D341Med (cell line): ENCODE results near the gene RIT2.
"Not testable (repeated sequence)": the region's sequence is repeated elsewhere in the genome, so short reads cannot be mapped to it uniquely, and the experiment has no call there.

Source experiments
- DNase-seq: peaks from one replicate; pipeline ENCODE4 v3.0.0; 2012; ENCODE audit warnings: low spot score

Gene RIT2

DNA sequence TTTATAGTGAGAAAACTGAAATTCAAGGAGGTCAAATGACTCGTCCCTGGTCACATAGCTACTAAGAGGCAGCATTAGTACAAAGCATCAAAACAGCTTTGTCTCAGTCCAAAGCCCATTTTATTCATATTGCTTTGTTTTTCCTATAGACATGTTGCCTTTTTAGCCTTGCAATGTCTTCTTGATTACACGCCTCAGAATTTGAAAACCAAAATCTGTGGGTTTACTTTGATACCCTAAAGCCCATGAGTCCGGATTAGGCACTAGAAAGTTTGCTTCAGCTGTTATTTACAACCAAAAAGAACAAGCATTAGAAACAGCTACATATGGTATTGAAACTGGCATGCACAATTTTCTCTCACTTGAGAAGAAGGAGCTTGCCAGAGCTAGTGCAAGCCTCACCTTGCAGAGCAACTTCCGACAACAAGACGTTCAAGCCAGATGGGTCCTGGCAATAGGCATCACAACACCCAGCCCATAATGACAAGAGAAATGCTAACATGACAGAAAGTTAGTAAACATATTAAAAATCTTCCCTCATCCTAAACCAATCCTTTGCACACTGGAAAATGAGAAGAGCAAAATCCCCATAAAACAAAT lies 276.8 kb downstream of the RIT2 start:
- DNase-seq = no peak

DNA sequence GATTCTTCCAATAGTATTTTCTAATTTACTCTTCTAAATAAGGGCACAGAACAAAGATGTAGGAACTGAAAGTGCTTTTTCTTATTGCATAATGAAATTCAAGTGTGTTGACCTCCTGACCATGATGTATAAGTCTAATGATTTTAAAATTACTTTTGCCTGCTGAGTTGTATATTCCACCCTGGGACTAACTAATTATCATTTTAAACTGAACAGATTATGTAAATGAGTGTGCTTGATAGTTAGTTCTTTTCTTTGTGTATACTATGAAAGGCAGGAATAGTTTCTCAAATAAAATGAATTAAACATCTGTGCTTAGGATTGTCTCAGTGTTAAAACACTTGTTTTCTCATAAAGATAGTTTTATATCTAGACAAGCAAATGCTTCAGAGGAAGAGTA lies 284.5 kb downstream of the RIT2 start:
- no peak for DNase-seq

DNA sequence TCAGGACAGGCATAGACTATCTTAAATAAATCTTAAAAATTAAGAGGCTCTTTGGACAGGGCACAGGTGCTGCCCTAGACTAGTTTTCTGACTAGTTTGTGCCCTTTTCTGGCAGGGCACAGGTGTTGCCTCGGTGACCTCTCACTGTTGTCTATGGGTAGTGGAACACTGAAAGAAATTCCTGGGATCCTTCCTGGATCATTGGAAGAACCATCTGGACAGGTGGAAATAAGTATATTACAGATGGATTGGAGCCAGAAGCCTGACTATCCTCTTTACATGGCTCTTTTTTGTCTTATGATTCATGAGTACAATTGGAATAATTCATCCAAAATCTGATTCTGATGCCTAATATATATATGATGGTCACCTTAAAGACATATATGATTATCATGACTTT lies 286.6 kb downstream of the RIT2 start:
- no peak for DNase-seq

DNA sequence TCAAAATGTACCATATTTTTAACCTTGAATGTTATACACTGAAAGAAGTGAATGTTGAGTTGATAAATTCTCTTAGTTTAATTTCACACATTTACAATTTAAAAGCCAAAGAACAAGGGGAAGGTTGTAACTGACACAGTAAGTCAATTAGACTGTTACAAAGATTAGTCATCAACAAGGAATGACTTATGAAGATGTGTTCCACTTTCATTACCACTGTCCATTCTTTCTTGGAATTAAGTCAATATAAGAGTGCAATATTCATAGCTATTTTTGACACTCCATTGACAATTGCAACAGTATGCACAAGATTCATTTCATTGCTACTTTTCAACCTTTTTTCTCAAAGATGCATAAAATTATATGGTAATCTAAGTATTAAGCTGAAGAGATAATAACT lies 291.3 kb downstream of the RIT2 start:
- no peak for DNase-seq

DNA sequence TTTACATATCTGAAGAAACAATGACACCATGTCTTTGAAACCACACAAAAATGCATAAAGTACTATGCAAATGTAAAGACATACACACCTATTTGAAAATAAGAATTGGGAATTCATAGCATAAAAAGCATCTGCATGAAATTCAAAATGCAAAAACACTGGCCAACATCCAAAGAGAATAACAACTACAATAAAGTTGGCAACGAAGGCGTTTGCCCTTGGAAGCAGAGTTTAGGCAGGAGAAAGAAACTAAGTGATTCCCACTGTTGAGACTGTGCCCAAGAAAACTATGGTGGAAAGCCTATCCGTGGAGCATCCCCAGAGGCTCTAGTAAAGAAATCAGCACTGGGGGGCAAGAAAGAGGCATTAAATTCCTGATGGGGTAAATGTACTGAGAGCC lies 292.8 kb downstream of the RIT2 start:
- no peak for DNase-seq

DNA sequence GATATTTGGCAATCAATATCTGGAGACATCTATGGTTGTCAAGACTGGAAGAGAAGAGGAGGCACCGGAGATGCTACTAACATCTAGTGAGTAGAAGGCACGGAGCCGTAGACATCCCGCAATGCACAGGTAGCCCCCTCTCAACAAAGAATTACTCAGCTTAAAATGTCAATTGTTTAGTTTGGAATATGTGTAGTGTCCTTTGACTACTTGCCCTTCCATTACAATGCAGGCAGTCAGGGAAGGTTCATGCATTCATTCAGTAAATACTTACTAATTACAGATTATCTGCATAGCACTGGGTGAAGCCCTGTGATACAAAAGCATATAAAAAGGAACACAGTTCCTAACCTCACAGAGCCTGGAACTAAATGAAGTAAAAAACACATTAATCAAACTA lies 294.0 kb downstream of the RIT2 start:
- no peak for DNase-seq

DNA sequence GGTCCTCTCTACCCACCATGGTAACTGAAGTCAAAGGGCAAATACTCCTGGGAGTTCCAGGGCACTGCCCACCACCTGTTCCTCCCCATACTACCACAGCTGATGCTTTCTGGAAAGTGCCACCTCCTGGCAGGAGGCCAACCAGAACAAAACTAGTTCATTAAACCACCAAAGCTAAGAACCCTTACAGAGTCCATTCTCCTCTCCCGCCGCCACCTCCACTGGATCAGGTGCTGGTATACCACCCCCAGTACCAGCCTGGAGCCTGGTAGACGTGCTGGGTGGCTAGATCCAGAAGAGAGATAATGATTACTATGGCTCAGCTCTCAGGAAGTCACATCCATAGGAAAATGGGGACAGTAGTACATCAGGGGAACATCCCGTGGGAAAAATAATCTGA lies 300.9 kb downstream of the RIT2 start:
- no peak for DNase-seq

DNA sequence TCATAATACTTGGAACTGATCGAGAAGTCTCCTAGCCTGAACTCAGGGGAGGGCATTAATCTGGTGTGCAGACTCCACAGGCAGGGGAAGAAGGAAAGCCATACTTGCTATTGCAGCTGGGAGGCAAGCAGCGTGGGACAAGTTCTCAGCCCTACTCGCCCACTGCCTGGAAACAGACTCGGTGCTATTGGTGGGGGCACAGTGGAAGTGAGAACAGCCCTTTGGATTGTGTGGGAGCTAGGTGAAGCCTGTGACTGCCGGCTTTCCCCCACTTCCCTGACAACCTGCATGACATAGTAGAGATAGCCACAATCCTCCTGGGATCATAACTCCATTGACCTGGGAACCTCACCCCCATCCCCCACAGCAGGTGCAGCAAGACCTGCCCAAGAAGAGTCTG lies 301.3 kb downstream of the RIT2 start:
- DNase-seq = no peak

DNA sequence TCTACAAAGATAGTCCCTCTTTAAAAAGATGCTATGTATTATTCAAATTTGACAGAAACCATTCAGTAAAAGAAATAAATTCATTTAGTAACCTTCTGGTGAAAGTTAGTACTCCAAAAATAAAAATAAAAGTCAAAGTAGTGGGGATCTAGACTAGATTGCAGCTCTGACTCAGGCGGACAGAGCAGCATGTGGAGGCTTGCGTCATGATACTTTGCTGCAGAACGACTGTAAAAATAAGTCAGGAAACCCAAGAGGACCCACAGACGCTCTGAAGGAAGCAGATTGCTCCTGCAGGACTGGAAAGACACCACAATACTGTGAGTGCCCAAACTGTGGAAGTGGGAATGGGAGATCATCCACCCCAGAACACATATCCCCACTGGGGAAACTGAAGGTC lies 301.9 kb downstream of the RIT2 start:
- DNase-seq = no peak

DNA sequence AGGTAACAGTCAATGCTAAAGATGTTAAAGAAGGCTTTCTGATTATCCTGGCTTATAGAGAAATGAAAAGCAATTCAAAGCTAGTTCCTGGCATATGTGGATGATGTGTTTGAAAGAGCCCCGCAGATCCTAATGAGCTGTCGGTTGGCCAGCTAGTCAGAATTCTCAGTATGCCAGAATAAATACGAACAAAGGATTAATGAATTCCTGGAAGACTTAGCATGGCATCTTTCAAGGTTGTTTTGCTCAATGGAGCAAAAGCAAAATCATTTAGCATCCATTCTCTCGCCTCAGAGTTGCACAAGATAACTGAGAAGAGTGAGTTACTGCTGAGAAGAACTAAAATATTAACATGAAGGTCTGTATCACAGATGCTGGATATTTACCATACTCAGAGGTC lies 307.6 kb downstream of the RIT2 start:
- DNase-seq = no peak

DNA sequence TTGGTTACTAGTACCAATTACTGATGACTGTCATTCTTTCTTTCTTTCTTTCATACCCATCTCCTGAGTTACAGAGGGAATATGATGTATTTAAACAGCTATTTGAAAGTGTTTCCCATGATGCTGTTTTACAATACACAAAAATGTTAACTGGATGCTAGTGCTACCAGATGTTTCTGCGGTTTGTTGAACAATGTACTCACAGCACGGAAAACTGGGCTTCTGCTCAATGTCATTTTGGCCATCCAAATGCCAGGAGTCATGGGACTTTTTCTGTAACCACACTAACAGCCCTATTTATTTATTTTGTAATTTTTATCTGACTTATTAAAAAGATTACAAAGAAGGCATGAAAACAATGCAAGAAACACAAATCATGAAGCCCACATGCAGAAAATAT lies 313.8 kb downstream of the RIT2 start:
- DNase-seq = no peak

DNA sequence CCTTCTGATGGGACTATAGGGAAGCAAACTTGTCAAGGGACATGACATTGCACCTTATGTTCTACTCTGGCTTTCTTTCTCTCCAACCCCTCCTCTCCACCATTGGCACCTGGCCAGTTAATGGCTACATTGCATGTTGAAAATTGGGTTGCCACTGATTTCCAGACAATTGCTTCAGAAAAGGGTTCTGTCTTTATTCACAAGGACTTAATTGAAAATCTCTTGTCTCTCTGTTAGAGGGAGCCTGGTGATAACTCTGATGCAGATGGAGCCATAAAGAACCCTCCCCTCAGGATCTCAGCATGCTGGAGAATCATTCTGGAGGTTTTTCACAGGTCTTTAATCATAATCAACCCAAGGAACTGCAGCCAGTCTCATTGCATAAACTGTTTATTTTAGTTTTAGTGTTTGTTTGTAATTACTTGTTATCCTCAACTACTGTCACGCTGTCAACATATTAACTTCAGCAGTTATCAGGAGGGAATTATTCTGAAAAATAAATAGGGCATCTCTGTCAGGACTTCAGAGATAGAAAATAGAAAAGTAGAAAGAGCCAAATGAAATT lies 316.8 kb downstream of the RIT2 start:
- no peak for DNase-seq

DNA sequence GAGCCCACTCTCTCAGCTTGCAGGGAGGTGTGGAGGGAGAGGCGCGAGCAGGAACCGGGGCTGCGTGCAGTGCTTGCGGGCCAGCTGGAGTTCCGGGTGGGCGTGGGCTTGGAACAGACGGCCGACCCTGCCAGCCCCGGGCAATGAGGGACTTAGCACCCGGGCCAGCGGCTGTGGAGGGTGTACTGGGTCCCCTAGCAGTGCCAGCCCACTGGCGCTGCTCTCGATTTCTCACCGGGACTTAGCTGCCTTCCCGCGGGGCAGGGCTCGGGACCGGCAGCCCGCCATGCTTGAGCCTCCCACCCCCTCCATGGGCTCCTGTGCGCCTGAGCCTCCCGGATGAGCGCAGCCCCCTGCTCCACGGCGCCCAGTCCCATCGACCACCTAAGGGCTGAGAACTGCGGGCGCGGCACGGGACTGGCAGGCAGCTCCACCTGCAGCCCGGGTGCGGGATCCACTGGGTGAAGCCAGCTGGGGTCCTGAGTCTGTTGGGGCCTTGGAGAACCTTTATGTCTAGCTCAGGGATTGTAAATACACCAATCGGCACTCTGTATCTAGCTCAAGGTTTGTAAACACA lies 320.2 kb downstream of the RIT2 start:
- DNase-seq = not testable (repeated sequence)

DNA sequence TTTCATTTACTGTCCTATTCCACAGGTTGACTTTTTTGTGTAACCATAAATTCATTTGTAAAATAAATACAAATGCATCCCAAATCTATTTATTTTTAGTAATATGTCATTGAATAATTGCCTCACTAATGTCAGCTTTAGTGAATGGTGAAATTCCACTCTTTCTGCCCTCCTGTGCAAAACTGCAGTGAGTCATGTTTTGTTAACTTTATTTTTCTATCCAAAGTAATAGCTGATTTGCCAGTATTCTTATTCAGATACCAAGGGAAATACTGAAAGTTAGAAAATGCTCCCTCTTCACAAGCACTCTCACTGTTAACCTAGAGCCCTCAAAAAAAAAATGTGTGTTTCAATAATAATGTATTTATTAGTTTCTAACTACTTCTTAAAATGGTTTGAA lies 322.8 kb downstream of the RIT2 start:
- DNase-seq = no peak

DNA sequence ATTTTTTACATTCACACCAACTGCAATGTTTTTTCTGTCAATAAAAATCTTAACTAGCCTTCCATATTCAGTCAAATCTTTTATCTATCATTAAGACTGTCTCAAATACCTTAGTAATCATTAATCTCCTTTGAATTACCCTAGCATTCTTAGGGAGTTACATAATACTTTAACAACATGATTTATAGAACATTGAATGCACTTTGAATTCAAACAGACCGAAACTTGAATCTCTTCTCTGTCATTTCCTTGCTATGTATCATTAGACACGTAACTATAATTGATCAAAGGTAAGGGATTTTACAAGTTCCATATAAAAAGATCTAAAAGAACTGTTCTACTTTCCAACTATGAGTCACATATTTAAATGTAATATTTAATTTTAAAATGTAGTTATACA lies 330.9 kb downstream of the RIT2 start:
- no peak for DNase-seq

DNA sequence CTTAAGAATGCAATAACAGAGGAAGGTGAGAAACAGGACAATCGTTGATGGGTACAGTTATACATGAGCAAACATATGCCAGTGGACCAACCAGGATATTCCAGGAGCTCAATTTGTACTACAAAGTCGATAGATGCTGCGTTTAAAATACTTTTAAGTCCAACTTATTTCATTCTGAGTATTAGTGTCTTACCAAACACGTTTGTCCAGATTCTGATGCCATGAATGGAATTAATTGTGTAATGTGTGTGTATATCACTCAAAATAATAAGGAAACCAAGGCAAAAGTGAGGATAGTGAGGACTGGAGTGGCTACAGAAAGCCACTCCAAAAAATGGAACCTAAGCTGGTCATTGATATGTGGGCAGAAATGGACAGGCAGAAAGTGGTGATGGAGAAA lies 332.6 kb downstream of the RIT2 start:
- no peak for DNase-seq

DNA sequence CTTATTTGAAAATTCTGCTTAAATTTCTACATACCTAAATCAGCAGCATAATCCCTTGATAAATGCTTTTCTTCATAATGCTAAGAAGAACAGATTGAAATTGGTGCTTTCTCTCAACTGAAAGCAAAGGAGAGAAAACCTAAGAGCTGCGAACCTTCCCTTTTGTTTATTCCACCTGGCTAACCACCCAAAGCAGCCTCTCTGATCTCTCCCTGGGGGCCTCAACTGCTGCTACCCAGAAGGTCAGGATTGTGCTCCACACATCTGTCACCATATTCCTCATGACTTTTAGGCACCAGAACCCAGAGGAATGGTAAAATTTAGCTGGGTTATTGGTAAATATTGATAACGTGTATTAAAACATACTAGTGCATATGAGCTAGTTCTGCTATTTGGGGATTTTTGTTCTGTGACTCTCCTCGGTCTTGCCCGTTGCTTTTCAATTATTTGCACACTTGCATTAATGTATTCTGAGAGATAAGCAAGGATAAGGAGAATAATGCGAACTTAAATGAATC lies 334.1 kb downstream of the RIT2 start:
- peak; percentile 80 for DNase-seq

DNA sequence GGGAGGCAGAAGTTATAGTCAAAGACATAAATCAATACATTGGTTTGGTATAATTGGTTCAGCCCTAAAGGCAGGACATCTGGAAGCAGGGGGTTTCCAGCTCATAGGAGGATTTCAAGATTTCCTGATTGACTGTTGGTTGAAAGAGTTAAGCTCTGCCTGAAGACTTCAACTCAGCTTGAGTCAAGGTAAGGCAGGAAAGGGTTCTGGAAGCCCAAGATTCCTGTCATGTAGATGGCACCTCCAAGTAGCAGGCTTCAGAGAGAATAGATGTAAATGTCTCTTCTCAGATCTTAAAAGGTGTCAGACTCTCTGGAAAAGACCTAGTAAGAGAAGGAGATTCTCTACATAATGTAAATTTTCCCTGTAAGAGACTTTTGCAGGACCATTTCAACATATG lies 335.3 kb downstream of the RIT2 start:
- DNase-seq = no peak

DNA sequence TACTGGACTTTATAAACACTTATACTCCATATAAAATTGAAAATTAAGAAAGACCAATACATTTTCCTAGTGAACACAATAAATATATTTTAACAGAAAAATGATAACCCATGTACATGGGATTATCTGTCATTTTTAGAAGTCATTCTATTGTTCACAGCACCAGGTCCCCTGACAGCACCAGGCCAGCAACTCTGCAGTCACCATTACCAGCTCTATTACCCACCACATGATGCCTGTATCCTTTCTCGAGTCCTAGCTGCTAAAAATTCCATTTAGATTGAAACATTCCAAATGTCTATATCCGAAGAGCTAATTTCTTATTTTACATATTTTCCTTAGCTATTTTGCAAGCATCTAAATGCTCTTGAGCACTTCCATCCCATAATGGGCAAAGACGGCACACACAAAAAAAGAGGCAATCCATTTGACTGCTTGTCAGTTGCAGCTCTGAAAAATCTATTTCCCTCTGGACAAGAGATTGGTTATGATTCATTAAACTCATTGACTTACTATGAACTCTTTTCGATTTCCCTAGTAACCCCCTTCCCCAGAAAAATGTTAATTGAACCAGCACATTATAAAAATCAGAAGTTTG lies 336.9 kb downstream of the RIT2 start:
- no peak for DNase-seq

DNA sequence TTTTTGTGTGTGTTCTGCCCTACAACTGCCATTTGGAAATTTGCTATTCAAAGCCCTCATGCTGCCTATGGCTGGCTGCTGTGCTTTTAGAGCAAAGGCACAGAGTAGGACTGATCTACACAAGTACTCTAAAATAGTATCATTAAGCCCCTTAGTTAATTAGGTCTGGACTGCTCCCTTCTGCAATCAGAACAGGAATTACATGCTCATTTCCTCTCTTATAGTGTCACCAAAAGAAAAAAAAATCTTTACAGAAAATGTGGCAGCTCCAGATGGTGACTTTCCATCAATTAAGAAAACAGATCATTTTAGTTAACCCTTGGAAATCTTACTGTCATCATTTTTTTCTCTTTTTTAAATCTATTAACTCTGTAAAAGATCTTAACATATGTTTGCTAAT lies 337.5 kb downstream of the RIT2 start:
- no peak for DNase-seq

DNA sequence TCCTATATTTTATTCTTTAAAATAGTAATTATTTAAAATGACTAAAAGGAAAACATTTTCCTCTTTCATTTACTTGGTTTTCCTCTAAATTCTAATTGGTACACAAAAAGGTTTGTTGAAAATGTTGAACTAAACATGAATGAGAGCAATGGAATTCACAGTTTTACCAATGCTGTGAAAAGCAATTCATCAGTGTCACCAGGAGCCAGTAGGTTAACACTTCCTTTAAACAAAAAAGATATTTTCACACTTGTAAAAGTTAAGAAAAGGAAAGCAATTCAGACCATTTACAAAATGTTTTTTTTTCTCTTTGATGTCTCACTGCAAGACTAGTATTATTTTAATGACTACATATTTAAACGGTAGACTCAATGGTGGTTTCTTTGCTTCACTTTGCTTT lies 341.6 kb downstream of the RIT2 start:
- no peak for DNase-seq

DNA sequence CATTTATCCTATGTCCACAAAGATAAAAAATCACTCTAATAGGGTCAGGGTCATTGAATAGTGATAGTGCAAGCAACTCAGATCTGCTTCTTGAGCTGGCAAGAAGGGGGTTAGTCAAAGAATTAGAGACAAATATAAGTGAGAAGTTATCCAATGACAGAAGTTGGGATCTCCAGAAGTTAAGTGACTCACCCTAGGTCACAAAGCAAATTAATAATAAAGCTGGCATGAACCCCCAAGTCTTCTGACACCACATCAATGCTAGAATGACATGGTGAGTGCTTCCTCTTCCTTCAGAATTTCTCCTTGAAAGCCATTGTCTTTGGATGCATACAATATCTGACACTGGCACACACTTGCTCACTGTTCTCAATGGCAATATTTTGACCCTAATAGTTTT lies 343.5 kb downstream of the RIT2 start:
- no peak for DNase-seq

DNA sequence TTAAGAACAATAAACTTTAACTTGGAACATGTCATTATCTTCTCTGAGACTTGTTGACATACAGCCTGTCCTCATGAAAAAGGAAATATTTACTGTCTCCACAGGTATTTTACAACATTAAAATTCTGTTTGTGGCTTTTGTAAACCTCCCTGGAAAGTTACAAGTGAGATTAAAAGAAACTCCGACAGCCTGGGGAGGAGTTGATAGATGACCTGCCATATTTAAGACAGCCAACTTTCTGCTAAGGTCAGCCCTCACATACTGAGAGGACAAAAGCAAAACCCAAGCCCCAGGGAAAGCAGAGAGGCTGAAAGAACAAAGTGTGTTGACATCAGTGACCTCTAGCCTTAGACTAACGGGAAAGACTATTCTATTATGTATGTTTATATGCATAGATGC lies 350.2 kb downstream of the RIT2 start:
- DNase-seq = no peak

DNA sequence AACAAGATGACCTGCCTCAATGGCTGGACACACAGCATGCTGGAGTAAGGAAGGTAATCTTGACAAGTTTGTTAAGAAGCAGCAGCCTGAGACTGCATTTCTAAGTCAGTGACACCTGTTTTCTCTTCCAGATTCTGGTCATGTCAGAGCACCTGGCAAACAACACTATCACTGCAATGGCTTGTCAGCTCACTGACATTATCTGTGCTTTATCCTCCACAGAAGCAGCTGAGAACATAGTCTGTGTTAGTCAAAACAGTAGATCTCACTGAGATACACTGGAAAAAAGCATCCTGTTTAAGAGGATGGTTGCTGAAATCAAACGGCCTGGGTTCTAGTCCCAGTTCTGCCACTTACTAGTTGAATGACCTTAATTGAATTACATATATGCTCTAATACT lies 355.2 kb downstream of the RIT2 start:
- no peak for DNase-seq
